CD4-positive, alpha-beta T cell treated with Interleukin-6 for 4 hours (primary cell): ENCODE measurements around the gene HAUS2.

Source experiments
- DNase-seq: peaks from one replicate; pipeline ENCODE4 v3.0.0-alpha.2; 2020; ENCODE audit warnings: mixed read lengths

The HAUS2 gene

GRCh38 chr15:42611532-42611931 is 62.9 kb downstream of the HAUS2 start:
- no peak for DNase-seq

- DNase-seq: no peak
Measured at GRCh38 chr15:42612367-42612912, 63.8 kb downstream of the HAUS2 start.

GRCh38 chr15:42616107-42616506 is 67.5 kb downstream of the HAUS2 start:
- DNase-seq: no peak
